H1 (cell line): ENCODE results near the gene CCDC30. TPM values are rescaled to one million over a fixed set of nuclear protein-coding genes. Genes with fewer than 3 reads are reported as not detected.

Experiments used
- CTCF ChIA-PET: fragments of 300-600 bp; sonication (Branson Sonifier 250); formaldehyde crosslinking; loops from one replicate; lab custom pipeline; 2021; ENCODE audit not compliant: partially characterized antibody; lab: Charles Lee
- POLR2A ChIA-PET: fragments of 300-600 bp; sonication (Branson Sonifier 250); formaldehyde crosslinking; loops from one replicate; lab custom pipeline; 2021; ENCODE audit warnings: inconsistent platforms; ENCODE audit not compliant: partially characterized antibody; lab: Charles Lee
- DNase-seq, 2 experiments: peaks; one replicate each; pipeline versions ENCODE4 v3.0.0 to v3.0.0-alpha.2; 2010 to 2022; ENCODE audit warnings: low spot score in 2 of 2, low read depth in 1 of 2, mixed read lengths in 1 of 2
- FAIRE-seq: peaks from 2 replicates; lab custom pipeline; 2011; peaks lifted over from hg19 to GRCh38; lab: Jason Lieb, UNC
- H2AFZ ChIP-seq: 2 replicates; pipeline ENCODE4 v1.8.1; 2012; ENCODE audit warnings: low read length, inconsistent platforms
- H2AK5ac ChIP-seq: 2 replicates; pipeline ENCODE4 v1.6.1; 2013; ENCODE audit warnings: low read depth, low read length
- H2BK120ac ChIP-seq: replicated peaks from 2 replicates; pipeline ENCODE3; 2013; ENCODE audit warnings: low read depth, low read length, inconsistent platforms
- H2BK12ac ChIP-seq: 2 replicates; pipeline ENCODE4 v1.6.1; 2013; ENCODE audit warnings: low read depth, low read length
- H2BK15ac ChIP-seq: 2 replicates; pipeline ENCODE4 v1.6.1; 2013; ENCODE audit warnings: low read length
- H2BK20ac ChIP-seq: 2 replicates; pipeline ENCODE4 v1.6.1; 2013; ENCODE audit warnings: low read length
- H2BK5ac ChIP-seq: 2 replicates; pipeline ENCODE4 v1.6.1; 2013; ENCODE audit warnings: low read depth, low read length
- H3K14ac ChIP-seq: 2 replicates; pipeline ENCODE4 v1.6.1; 2013; ENCODE audit warnings: inconsistent platforms; ENCODE audit not compliant: insufficient read length
- H3K18ac ChIP-seq: 2 replicates; pipeline ENCODE4 v1.6.1; 2013; ENCODE audit warnings: low read length; ENCODE audit errors: extremely low read depth
- H3K23ac ChIP-seq: 2 replicates; pipeline ENCODE4 v1.6.1; 2013; ENCODE audit warnings: inconsistent platforms; ENCODE audit not compliant: insufficient read length
- H3K23me2 ChIP-seq: 2 replicates; pipeline ENCODE4 v1.6.1; 2013; ENCODE audit warnings: low read depth, low read length
- H3K27ac ChIP-seq: 2 replicates; pipeline ENCODE4 v1.6.1; 2011; ENCODE audit warnings: low read depth, low read length, inconsistent platforms
- H3K27me3 ChIP-seq, 4 experiments: replicated peaks in 1 of 4; 1 replicate in 1 of 4; 2 replicates in 3 of 4; pipeline versions ENCODE4 v1.6.1 to v1.8.1; 2011 to 2013; ENCODE audit warnings: low read length in 3 of 4, mild to moderate bottlenecking in 3 of 4, inconsistent platforms in 2 of 4, mixed read lengths in 2 of 4, moderate library complexity in 1 of 4; ENCODE audit not compliant: control insufficient read depth in 3 of 4, insufficient read depth in 3 of 4; ENCODE audit errors: extremely low read depth in 1 of 4
- H3K36me3 ChIP-seq, 4 experiments: 2 replicates each; pipeline versions ENCODE4 v1.6.1 to v1.8.1; 2011 to 2013; ENCODE audit warnings: mild to moderate bottlenecking in 4 of 4, low read length in 3 of 4, moderate library complexity in 2 of 4, control low read depth in 1 of 4, inconsistent platforms in 1 of 4; ENCODE audit not compliant: insufficient read depth in 4 of 4, control insufficient read depth in 2 of 4
- H3K4ac ChIP-seq: replicated peaks from 2 replicates; pipeline ENCODE3; 2013; ENCODE audit warnings: low read length, low read depth, mixed read lengths, inconsistent platforms; ENCODE audit not compliant: insufficient read length
- H3K4me1 ChIP-seq, 4 experiments: replicated peaks in 1 of 4; 1 replicate in 1 of 4; 2 replicates in 3 of 4; pipeline versions ENCODE4 v1.6.1 to v1.8.1; 2011 to 2013; ENCODE audit warnings: low read length in 3 of 4, inconsistent platforms in 2 of 4, mixed read lengths in 1 of 4; ENCODE audit not compliant: insufficient read depth in 4 of 4, control insufficient read depth in 3 of 4
- H3K4me2 ChIP-seq, 2 experiments: 2 replicates each; pipeline versions ENCODE4 v1.6.1 to v1.8.1; 2011 to 2013; ENCODE audit warnings: low read depth in 2 of 2, low read length in 2 of 2, control low read depth in 1 of 2, inconsistent platforms in 1 of 2, mild to moderate bottlenecking in 1 of 2; ENCODE audit not compliant: insufficient read depth in 1 of 2
- H3K4me3 ChIP-seq, 4 experiments: fragments of 200-600, 300-600 bp in 1 of 4; sonication (generic), shearing (Covaris generic), sonication (Bioruptor Twin) in 1 of 4; 2 replicates each; pipeline versions ENCODE4 v1.5.1 to v1.8.1; 2011 to 2016; ENCODE audit warnings: low read length in 4 of 4, low read depth in 3 of 4, control low read depth in 2 of 4, inconsistent platforms in 2 of 4, mild to moderate bottlenecking in 2 of 4, mixed read lengths in 1 of 4, moderate library complexity in 1 of 4; ENCODE audit not compliant: insufficient read depth in 2 of 4; ENCODE audit errors: extremely low read depth in 1 of 4
- H3K56ac ChIP-seq: replicated peaks from 2 replicates; pipeline ENCODE3; 2013; ENCODE audit warnings: low read depth, mild to moderate bottlenecking, mixed read lengths, low read length, inconsistent platforms; ENCODE audit not compliant: insufficient read length
- H3K79me1 ChIP-seq: 2 replicates; pipeline ENCODE4 v1.6.1; 2013; ENCODE audit warnings: low read depth, low read length, control low read depth
- H3K79me2 ChIP-seq, 2 experiments: 2 replicates each; pipeline versions ENCODE4 v1.6.1 to v1.8.1; 2012 to 2013; ENCODE audit warnings: low read length in 2 of 2, mild to moderate bottlenecking in 2 of 2, inconsistent platforms in 1 of 2; ENCODE audit not compliant: insufficient read depth in 2 of 2, control insufficient read depth in 1 of 2
- H3K9ac ChIP-seq, 4 experiments: replicated peaks in 1 of 4; 1 replicate in 1 of 4; 2 replicates in 3 of 4; pipeline versions ENCODE4 v1.6.1 to v1.8.1; 2011 to 2013; ENCODE audit warnings: low read depth in 3 of 4, low read length in 3 of 4, control low read depth in 2 of 4, mild to moderate bottlenecking in 2 of 4, moderate library complexity in 2 of 4, inconsistent platforms in 1 of 4; ENCODE audit errors: extremely low read depth in 1 of 4
- H3K9me3 ChIP-seq, 2 experiments: 2 replicates each; pipeline versions ENCODE4 v1.6.1 to v1.8.1; 2012 to 2013; ENCODE audit warnings: mild to moderate bottlenecking in 2 of 2, moderate library complexity in 2 of 2, control low read depth in 1 of 2, inconsistent platforms in 1 of 2, low read depth in 1 of 2, low read length in 1 of 2, mixed read lengths in 1 of 2; ENCODE audit not compliant: insufficient read depth in 2 of 2
- H4K20me1 ChIP-seq, 2 experiments: replicated peaks in 1 of 2; 2 replicates each; pipeline versions ENCODE3 to v1.8.1; 2011 to 2013; ENCODE audit warnings: inconsistent platforms in 2 of 2, low read length in 2 of 2, mild to moderate bottlenecking in 1 of 2; ENCODE audit not compliant: insufficient read depth in 2 of 2, control insufficient read depth in 1 of 2
- H4K5ac ChIP-seq: 2 replicates; pipeline ENCODE4 v1.6.1; 2013; ENCODE audit warnings: low read length, low read depth, mixed read lengths, inconsistent platforms; ENCODE audit not compliant: insufficient read length
- H4K8ac ChIP-seq: 2 replicates; pipeline ENCODE4 v1.8.0; 2013; ENCODE audit warnings: mild to moderate bottlenecking, moderate library complexity, low read length, inconsistent platforms; ENCODE audit not compliant: insufficient read depth; ENCODE audit errors: extremely low read depth
- H4K91ac ChIP-seq: replicated peaks from 2 replicates; pipeline ENCODE3; 2013; ENCODE audit warnings: low read length, mixed read lengths, inconsistent platforms; ENCODE audit not compliant: insufficient read length
- BCL11A ChIP-seq, 2 experiments: IDR thresholded peaks; one replicate each; pipeline ENCODE4 v1.6.1; 2011; ENCODE audit warnings: low read depth in 2 of 2, low read length in 2 of 2, mild to moderate bottlenecking in 2 of 2
- TAF1 ChIP-seq: IDR thresholded peaks from 2 replicates; pipeline ENCODE4 v1.6.1; 2011; ENCODE audit warnings: mild to moderate bottlenecking, low read depth, low read length
- WGBS, 2 experiments: shearing (Covaris generic) in 1 of 2; methylation state at CpG; one replicate each; pipeline versions ENCODE4 v1.1.6 to v1.1.7; 2013 to 2015; ENCODE audit warnings: low lambda C conversion rate in 2 of 2, mixed read lengths in 2 of 2, inconsistent platforms in 1 of 2, low coverage in 1 of 2, missing lambda C conversion rate in 1 of 2; ENCODE audit not compliant: insufficient replicate concordance in 2 of 2, insufficient coverage in 1 of 2, insufficient read length in 1 of 2; ENCODE audit errors: extremely low coverage in 1 of 2, missing lambda C conversion rate in 1 of 2; 5-methylcytosine and 5-hydroxymethylcytosine counted together
- polyA plus RNA-seq, 7 experiments: library from polyadenylated mRNA; depleted of rRNA in 3 of 7; stranded (reverse) in 5 of 7; unstranded in 2 of 7; fragments of >200 nt in 5 of 7; fragments of 200-250 nt in 2 of 7; gene quantifications; 1 replicate in 5 of 7; 2 replicates in 1 of 7; 4 replicates in 1 of 7; pipeline versions ENCODE4 v1.2.1 to v1.2.3, GENCODE V29; 2011 to 2013; ENCODE audit warnings: missing spikeins in 2 of 7, mixed read lengths in 2 of 7
- total RNA-seq: library from RNA; stranded (reverse); fragmentation: NEBNext Ultra II Directional; extraction: Animal tissue kit (Norgen Biotek cat#: 25700); gene quantifications from 2 replicates; pipeline ENCODE4 v1.2.1, GENCODE V29; 2021

The CCDC30 gene
- total and polyA plus RNA-seq, 2 of the 8 experiments (the other 6 are each of a cell fraction or from before 2014, with no cell fraction given), result 0.60 to 1.8 TPM

DNA sequence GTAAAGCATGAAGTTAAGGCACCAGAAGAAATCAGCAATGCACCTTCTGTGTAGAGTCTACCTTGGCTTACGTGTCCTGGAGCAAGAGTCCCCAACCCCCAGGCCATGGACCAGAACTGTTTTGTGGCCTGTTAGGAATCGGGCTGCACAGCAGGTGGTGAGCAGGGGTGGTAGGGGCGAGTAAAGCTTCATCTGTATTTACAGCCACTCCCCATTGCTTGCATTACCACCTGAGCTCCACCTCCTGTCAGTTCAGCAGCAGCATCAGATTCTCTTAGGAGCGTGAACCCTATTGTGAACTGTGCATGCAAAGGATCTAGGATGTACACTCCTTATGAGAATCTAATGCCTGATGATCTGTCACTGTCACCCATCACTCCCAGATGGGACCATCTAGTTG lies 28.7 kb upstream of the CCDC30 start:
- Histone ChIP-seq H3K9ac (no peak overlapping the region), H3K4me1 (no peaks in the 10 kb centered on the region), H2AFZ (no peak overlapping the region; the same call in 1 of the 2 replicates), H3K27me3 (no peaks in the 10 kb centered on the region), H4K8ac (no peak overlapping the region), H3K4me3 (no peak overlapping the region), H3K56ac (no peak overlapping the region), H2BK20ac (no peak overlapping the region), H4K20me1 (no peaks in the 10 kb centered on the region), H2BK120ac (no peak overlapping the region), H2BK15ac (no peak overlapping the region)
- POLR2A ChIA-PET, result interaction anchor here (2.6 kb wide), 1 partner anchor 17 kb away, joined by 6 read pairs; no protein-coding TSS in a partner anchor
- WGBS, 2 experiments, result 83% methylated on average over 4 of the region's 4 CpGs; no CpG with 5 or more reads in 1 of the 2 experiments
- TF ChIP-seq TAF1 (no peak), BCL11A (IDR thresholded peaks at IDR 0.05; ENCODE audit: low read depth in 2 of 2, low read length in 2 of 2) (no peak)
- TF ChIP-seq, all 59 proteins: peak for 0
- CTCF ChIA-PET, result no interaction called here
- no peaks in the 10 kb centered on the region for H3K36me3 ChIP-seq
- no peaks in the 10 kb centered on the region; a peak in 1 of 4 replicates for H3K9me3 ChIP-seq
- no peaks in the 10 kb centered on the region for H3K79me2 ChIP-seq
- no peak overlapping the region for H3K4ac ChIP-seq
- H2AK5ac ChIP-seq, result no peak overlapping the region
- no peak overlapping the region for H3K27ac ChIP-seq
- DNase-seq (no peak), FAIRE-seq (no peak)
- H3K79me1 ChIP-seq, result no peaks in the 10 kb centered on the region
- no peak overlapping the region for H3K14ac ChIP-seq
- no peak overlapping the region for H3K23ac ChIP-seq
- no peak overlapping the region for H3K18ac ChIP-seq
- H4K5ac ChIP-seq, result no peak overlapping the region
- H3K4me2 ChIP-seq, result no peak overlapping the region
- H2BK12ac ChIP-seq, result no peak overlapping the region
- H2BK5ac ChIP-seq, result no peak overlapping the region
- no peaks in the 10 kb centered on the region for H3K23me2 ChIP-seq
- H4K91ac ChIP-seq, result no peak overlapping the region
